ENCODE data around the gene ZP3. TPM values are rescaled to one million over a fixed set of nuclear protein-coding genes. Genes with fewer than 3 reads are reported as not detected.
"Not testable (repeated sequence)": the region's sequence is repeated elsewhere in the genome, so short reads cannot be mapped to it uniquely, and the experiment has no call there.

The ZP3 gene
- total and polyA plus RNA-seq, 2 experiments from 2014 or later, result 0.77 to 2.4 TPM

DNA sequence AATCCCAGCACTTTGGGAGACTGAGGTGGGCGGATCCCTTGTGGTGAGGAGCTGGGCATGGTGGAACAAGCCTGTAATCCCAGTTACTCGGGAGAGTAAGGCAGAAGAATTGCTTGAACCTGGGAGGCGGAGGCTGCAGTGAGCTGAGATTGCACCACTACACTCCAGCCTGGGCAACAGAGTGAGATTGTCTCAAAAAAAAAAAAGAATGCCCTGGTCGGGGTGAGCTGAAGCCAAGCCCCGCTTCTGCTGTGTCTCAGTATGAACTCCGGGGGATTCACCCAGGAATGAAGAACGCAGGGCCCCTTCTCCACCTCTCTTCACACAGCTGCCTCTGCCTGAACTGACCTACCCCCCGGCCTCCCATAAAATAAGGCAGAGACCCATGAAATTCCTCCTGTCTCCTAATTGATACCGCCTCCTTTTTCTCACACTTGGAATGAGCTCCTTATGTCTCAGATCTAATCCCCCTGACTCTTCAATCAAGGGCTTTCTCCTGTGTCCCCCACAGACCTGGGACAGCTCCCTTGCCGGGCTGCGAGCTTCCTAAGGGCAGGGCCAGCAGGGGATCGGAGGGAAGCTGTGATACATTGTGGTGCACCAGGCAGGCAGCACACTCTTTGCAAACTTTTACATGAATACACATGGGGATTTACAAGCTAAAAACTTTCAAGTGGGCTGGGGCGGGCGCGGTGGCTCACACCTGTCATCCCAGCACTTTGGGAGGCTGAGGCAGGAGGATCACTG is 911 bp upstream of the ZP3 start:
- DNase-seq (ENCODE audit: low read depth in 1 of 2, low spot score in 1 of 2), result peak in 1 of 2 donors; percentile 55
- TF ChIP-seq, protein P1, sequence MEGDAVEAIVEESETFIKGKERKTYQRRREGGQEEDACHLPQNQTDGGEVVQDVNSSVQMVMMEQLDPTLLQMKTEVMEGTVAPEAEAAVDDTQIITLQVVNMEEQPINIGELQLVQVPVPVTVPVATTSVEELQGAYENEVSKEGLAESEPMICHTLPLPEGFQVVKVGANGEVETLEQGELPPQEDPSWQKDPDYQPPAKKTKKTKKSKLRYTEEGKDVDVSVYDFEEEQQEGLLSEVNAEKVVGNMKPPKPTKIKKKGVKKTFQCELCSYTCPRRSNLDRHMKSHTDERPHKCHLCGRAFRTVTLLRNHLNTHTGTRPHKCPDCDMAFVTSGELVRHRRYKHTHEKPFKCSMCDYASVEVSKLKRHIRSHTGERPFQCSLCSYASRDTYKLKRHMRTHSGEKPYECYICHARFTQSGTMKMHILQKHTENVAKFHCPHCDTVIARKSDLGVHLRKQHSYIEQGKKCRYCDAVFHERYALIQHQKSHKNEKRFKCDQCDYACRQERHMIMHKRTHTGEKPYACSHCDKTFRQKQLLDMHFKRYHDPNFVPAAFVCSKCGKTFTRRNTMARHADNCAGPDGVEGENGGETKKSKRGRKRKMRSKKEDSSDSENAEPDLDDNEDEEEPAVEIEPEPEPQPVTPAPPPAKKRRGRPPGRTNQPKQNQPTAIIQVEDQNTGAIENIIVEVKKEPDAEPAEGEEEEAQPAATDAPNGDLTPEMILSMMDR (IDR thresholded peaks at IDR 0.05; ENCODE audit: low read depth, low read length), result no peak
- Histone ChIP-seq H3K4me3 (no peak overlapping the region), H3K4me1 (ENCODE audit: low read depth) (no peaks in the 10 kb centered on the region), H3K27me3 (no peaks in the 10 kb centered on the region), H3K27ac (no peak overlapping the region), H3K36me3 (no peaks in the 10 kb centered on the region), H3K9me3 (ENCODE audit: low read depth) (no peaks in the 10 kb centered on the region)

DNA sequence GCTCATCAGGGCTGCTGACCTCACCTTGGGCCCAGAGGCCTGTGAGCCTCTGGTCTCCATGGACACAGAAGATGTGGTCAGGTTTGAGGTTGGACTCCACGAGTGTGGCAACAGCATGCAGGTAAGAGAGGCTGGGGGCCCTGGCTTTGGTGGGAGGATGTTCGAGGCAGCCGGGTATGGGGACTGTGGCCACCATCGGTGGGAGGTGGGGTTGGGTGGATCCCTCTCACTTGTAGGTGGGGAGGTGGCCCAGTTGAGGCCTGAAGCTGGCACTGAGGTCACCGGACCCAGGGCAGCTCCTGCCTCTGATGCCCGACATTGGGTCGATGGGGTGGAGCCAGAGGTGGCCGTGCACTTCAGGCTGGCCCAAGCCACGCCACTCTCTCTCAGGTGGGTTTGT is 406 bp downstream of the ZP3 start:
- Histone ChIP-seq H3K9me3 (ENCODE audit: low read depth) (no peaks in the 10 kb centered on the region), H3K4me3 (no peak overlapping the region), H3K27me3 (no peaks in the 10 kb centered on the region), H3K4me1 (ENCODE audit: low read depth) (no peaks in the 10 kb centered on the region), H3K27ac (no peak overlapping the region), H3K36me3 (no peaks in the 10 kb centered on the region)
- DNase-seq (ENCODE audit: low read depth in 1 of 2, low spot score in 1 of 2), result no peak
- TF ChIP-seq, protein P1 (IDR thresholded peaks at IDR 0.05; ENCODE audit: low read depth, low read length), result no peak

DNA sequence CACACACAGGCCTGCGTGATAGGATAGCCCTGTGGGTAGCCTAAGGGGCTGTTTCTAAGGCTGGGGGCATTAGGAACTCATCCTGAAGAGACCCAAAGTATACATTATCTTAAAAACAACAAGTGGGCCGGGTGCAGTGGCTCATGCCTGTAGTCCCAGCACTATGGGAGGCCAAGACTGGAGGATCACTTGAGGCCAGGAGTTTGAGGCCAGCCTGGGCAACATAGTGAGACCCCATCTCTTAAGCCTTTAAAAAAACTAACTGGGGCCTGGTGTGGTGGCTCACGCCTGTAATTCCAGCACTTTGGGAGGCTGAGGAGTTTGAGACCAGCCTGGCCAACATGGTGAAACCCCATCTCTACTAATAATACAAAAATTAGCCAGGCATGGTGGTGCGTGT is 808 bp downstream of the ZP3 start:
- DNase-seq (ENCODE audit: low read depth in 1 of 2, low spot score in 1 of 2); H3K4me3 ChIP-seq; H3K27ac ChIP-seq: not testable (repeated sequence)

DNA sequence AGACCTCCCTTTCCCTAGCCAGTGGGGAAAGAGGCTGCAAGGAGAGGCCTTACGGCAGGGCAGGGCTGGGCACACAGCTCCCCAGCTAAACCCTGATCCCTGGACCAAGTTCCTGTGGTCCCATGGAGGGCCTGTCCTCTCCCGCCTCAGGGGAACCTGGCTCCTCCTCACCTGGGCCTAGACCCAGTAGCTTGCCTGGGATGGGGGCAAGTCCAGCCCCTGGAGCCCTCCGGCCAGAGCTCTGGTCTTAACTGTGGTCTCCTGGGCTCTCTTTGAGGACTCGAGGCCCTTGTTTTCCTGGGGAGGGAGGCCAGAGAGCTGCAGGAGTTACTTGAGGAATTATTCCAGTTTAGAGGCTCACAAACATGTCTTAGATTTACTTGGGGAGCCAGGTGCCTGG is 1.5 kb downstream of the ZP3 start:
- DNase-seq (ENCODE audit: low read depth in 1 of 2, low spot score in 1 of 2), result no peak
- Histone ChIP-seq H3K9me3 (ENCODE audit: low read depth) (no peaks in the 10 kb centered on the region), H3K27me3 (no peaks in the 10 kb centered on the region), H3K36me3 (no peaks in the 10 kb centered on the region), H3K4me3 (no peak overlapping the region), H3K27ac (no peak overlapping the region), H3K4me1 (ENCODE audit: low read depth) (no peaks in the 10 kb centered on the region)
- TF ChIP-seq, protein P1 (IDR thresholded peaks at IDR 0.05; ENCODE audit: low read depth, low read length), result no peak

More for the DNA sequence above, 808 bp downstream of the ZP3 start:
- not testable (repeated sequence) for H3K36me3 ChIP-seq; H3K9me3 ChIP-seq (ENCODE audit: low read depth); H3K27me3 ChIP-seq; H3K4me1 ChIP-seq (ENCODE audit: low read depth)

DNA sequence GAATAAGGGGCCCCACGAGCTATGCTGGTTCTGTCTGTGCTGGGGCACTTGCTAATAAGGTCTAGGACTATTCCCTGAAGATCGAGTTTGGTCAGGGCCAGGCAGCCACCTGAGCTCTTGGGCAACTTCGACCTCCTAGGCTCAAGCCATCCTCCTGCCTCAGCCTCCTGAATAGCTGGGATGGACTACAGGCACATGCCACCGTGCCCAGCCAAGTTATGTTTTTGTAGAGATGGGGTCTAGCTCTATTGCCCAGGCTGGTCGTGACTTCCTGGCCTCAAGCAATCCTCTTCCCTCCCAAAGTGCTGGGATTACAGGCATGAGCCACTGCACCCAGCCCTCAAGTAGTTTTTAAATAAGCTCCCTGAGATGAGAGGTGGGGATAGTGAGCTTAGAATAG is 2.9 kb downstream of the ZP3 start:
- no peaks in the 10 kb centered on the region for H3K36me3 ChIP-seq
- TF ChIP-seq, protein P1 (IDR thresholded peaks at IDR 0.05; ENCODE audit: low read depth, low read length), result no peak
- H3K27me3 ChIP-seq, result no peaks in the 10 kb centered on the region
- DNase-seq (ENCODE audit: low read depth in 1 of 2, low spot score in 1 of 2), result no peak
- H3K27ac ChIP-seq, result no peak overlapping the region
- no peaks in the 10 kb centered on the region for H3K9me3 ChIP-seq (ENCODE audit: low read depth)
- no peaks in the 10 kb centered on the region for H3K4me1 ChIP-seq (ENCODE audit: low read depth)
- no peak overlapping the region for H3K4me3 ChIP-seq

DNA sequence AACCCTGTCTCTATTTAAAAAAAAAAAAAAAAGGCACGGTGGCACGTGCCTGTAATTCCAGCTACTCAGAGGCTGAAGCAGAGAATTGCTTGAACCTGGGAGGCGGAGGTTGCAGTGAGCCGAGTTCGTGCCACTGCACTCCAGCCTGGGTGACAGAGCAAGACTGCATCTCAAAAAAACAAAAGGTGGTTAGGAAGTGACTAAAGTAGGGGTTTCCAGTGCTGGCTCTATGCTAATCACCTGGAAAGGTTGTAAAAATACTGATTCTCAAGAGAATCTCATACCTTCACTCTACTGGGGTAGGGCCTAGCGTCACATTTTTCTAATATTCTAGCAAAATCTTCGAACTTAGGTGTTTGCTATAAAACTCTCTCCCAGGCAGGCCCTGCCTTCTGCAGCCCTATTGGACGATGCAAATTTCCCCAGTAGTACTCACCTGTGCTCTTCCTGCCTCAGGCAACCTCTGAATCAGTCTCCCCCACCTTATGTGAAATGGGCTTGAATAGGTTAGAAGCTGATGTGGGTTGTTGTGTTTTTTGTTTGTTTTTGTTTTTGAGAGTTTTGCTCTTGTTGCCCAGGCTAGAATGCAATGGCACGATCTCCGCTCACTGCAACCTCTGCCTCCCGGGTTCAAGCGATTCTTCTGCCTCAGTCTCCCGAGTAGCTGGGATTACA is 3.5 kb downstream of the ZP3 start:
- Histone ChIP-seq H3K27me3 (no peaks in the 10 kb centered on the region), H3K36me3 (no peaks in the 10 kb centered on the region), H3K4me1 (ENCODE audit: low read depth) (no peaks in the 10 kb centered on the region), H3K9me3 (ENCODE audit: low read depth) (no peaks in the 10 kb centered on the region), H3K27ac (no peak overlapping the region), H3K4me3 (no peak overlapping the region)
- DNase-seq (ENCODE audit: low read depth in 1 of 2, low spot score in 1 of 2), result no peak
- TF ChIP-seq, protein P1 (IDR thresholded peaks at IDR 0.05; ENCODE audit: low read depth, low read length), result no peak

Measured in cardiac muscle cell (in vitro differentiated cells and primary cell).